IPS DF 6.9 (cell line): ENCODE results near the gene FAM204A.

Experiments
- DNase-seq: peaks from one replicate; pipeline ENCODE4 v3.0.0-alpha.2; 2013; ENCODE audit warnings: low read depth, low spot score
- H3K27ac ChIP-seq: one replicate; pipeline ENCODE4 v1.5.1; 2013; ENCODE audit warnings: low read length, control low read depth
- H3K27me3 ChIP-seq: 2 replicates; pipeline ENCODE4 v1.6.1; 2013; ENCODE audit warnings: mild to moderate bottlenecking, low read length; ENCODE audit not compliant: control insufficient read depth, insufficient read depth
- H3K36me3 ChIP-seq: 2 replicates; pipeline ENCODE4 v1.6.1; 2013; ENCODE audit warnings: low read length; ENCODE audit not compliant: control insufficient read depth, insufficient read depth
- H3K4me1 ChIP-seq: 2 replicates; pipeline ENCODE4 v1.6.1; 2013; ENCODE audit warnings: low read length; ENCODE audit not compliant: control insufficient read depth, insufficient read depth
- H3K4me3 ChIP-seq: 2 replicates; pipeline ENCODE4 v1.5.1; 2013; ENCODE audit warnings: mild to moderate bottlenecking, low read length
- H3K9me3 ChIP-seq: 2 replicates; pipeline ENCODE4 v1.6.1; 2013; ENCODE audit warnings: low read length, inconsistent platforms; ENCODE audit not compliant: control insufficient read depth, insufficient read depth
- WGBS: extraction: QIAGEN DNeasy Blood & Tissue Kit; methylation state at CpG from one replicate; pipeline ENCODE4 v1.1.7; 2013; ENCODE audit warnings: mixed read lengths, missing lambda C conversion rate; ENCODE audit not compliant: insufficient read length, insufficient coverage; 5-methylcytosine and 5-hydroxymethylcytosine counted together

Gene FAM204A

DNA sequence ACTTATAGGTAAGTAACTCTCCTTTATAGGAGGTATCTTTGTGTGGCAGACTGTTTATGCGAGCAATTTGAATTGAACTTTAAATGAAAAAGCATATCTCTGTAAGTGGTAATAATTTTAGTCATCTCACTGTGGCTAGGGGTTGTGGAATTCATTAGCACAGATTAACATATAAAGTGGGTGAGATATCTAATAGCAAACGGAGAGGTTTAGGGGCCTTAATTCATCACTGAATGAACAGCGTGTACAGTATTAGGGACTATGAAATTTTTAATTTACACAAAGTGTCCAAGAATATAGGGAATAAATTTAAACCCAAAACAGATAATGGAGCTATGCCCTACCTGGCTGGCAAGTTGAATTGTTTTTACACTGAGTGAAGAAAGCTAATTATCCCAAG lies 15.7 kb upstream of the FAM204A start:
- no peak for DNase-seq

DNA sequence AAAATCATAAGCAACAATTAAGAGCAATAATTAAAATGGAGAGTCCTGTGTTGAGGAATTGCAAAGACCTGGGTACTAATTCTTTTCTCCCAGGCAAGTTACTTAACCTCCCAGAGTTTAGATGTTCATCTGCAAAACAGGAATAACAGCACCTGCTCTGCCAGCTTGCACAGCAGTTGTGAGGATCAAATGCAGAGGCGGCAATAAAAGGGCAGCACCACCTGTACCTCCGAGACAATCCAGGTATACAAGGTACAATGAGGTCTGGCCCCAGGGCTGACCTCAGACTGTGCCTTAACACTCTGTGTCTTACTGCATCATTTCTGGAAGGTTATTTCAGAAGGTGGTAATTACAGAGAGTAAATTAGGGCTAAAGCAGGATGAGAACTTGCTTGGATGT lies 14.5 kb upstream of the FAM204A start:
- no peak overlapping the region for H3K4me3 ChIP-seq
- no CpG with 5 or more reads among the region's 2 CpGs for WGBS
- DNase-seq: no peak
- H3K36me3 ChIP-seq: no peaks in the 10 kb centered on the region
- no peaks in the 10 kb centered on the region for H3K27me3 ChIP-seq
- no peaks in the 10 kb centered on the region for H3K9me3 ChIP-seq
- no peak overlapping the region for H3K27ac ChIP-seq
- no peaks in the 10 kb centered on the region for H3K4me1 ChIP-seq

More for the DNA sequence above, 15.7 kb upstream of the FAM204A start:
- Histone ChIP-seq H3K4me1 (no peaks in the 10 kb centered on the region), H3K9me3 (no peaks in the 10 kb centered on the region), H3K27me3 (no peaks in the 10 kb centered on the region), H3K36me3 (no peaks in the 10 kb centered on the region), H3K27ac (no peak overlapping the region), H3K4me3 (no peak overlapping the region)
- no CpG with 5 or more reads among the region's 3 CpGs for WGBS

DNA sequence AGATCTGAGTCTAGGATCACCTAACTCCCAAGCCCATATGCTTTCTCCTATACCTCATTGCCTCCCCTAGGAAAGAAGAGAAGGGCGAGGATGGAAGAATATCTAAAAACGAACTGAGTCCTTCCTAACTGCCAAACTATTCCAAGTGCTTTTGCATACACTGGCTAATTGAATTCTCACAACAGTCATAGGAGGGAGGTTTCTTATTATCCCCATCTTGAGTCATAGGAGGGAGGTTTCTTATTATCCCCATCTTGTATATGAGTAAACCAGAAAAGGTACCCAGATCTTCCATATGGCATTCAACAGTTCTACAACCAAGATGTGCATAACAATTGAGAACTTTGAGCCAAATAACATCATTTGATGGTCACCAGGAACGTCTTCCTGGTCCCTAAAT lies 13.1 kb upstream of the FAM204A start:
- H3K4me1 ChIP-seq: no peaks in the 10 kb centered on the region
- DNase-seq: no peak
- no CpG with 5 or more reads among the region's 3 CpGs for WGBS
- H3K27me3 ChIP-seq: no peaks in the 10 kb centered on the region
- no peak overlapping the region for H3K27ac ChIP-seq
- H3K9me3 ChIP-seq: no peaks in the 10 kb centered on the region
- H3K36me3 ChIP-seq: no peaks in the 10 kb centered on the region
- no peak overlapping the region for H3K4me3 ChIP-seq

DNA sequence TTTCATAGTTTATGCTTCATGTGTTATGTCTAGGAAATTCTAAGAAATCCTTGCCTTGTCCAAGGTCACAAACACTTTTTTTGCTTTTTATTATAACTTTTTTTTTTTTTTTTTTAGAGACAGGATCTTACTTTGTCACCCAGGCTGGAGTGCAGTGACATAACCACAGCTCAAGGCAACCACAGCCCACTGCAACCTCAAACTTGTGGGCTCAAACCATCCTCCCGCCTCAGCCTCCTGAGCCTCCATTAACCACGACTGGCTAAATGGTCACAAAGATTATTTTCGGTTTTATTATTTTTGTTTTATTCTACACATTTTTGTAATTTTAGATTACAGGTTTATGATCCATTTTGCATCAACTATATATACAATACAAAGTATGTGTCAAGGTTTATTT lies 7.1 kb upstream of the FAM204A start:
- no CpG with 5 or more reads among the region's 3 CpGs for WGBS
- Histone ChIP-seq H3K36me3 (no peaks in the 10 kb centered on the region), H3K4me3 (no peak overlapping the region), H3K27me3 (no peaks in the 10 kb centered on the region), H3K4me1 (no peaks in the 10 kb centered on the region), H3K9me3 (no peaks in the 10 kb centered on the region; the same call in 1 of the 2 replicates), H3K27ac (no peak overlapping the region)
- DNase-seq: no peak

DNA sequence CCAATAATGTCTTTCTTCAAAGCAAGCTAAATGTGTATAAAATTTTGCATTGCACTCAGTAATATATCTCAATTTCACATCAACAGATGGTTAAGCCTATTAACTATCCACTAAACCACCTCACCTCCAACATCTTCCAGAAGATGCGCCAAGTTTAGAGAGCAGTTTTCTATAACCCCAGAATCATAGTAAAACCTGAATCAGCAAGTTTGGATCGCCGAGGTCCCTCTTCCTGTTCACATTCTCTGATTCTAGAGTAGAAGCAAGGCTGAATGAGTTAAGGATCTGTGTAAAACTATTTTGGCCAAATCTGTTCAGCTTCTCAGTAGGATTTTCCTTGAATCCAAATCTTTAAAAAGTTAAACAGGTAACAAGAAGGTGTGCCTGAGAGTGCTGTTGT lies 1.4 kb upstream of the FAM204A start:
- Histone ChIP-seq H3K27me3 (no peaks in the 10 kb centered on the region), H3K4me1 (no peaks in the 10 kb centered on the region), H3K9me3 (no peaks in the 10 kb centered on the region; the same call in 1 of the 2 replicates), H3K4me3 (no peak overlapping the region), H3K36me3 (no peaks in the 10 kb centered on the region), H3K27ac (no peak overlapping the region)
- DNase-seq: no peak
- WGBS: no CpG with 5 or more reads among the region's 3 CpGs

DNA sequence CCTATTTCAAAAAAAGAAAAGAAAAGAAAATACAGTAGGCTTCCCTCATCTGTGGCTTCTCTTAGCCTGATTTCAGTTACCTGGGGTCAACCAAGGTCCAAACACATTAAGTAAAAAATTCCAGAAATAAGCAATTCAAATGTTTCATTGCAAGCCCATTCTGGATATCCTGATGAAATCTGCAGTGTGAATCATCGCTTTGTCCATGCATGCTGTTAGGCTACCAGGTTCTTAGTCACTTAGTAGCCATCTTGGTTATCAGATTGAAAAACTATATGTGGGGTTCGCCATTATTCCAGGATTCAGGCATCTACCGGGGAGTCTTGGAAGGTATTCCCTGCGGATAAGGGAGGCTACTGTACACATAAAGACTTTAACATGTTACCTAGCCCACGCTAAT lies 991 bp upstream of the FAM204A start:
- no peak for DNase-seq
- WGBS: no CpG with 5 or more reads among the region's 5 CpGs
- no peaks in the 10 kb centered on the region for H3K36me3 ChIP-seq
- H3K9me3 ChIP-seq: no peaks in the 10 kb centered on the region; the same call in 1 of the 2 replicates
- no peak overlapping the region for H3K4me3 ChIP-seq
- no peak overlapping the region for H3K27ac ChIP-seq
- H3K27me3 ChIP-seq: no peaks in the 10 kb centered on the region
- H3K4me1 ChIP-seq: no peaks in the 10 kb centered on the region

DNA sequence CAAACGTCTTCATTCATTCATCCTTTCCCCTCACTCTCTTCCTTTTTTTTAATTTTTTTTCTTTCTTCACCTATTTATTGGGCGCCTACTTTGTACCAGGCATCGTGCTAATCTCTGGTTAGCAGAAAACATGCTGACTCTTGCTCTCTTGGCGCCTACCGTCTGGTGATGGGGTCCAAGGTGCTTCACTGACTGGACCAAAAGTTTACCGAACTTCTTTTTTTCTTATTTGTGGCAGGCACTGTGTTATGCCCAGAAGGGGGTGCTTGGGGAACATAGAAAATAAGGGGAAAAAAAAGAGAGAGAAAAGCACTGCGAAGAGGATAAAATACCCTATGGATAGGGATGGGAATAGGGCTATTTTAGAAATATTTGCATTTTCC lies 505 bp upstream of the FAM204A start:
- H3K4me1 ChIP-seq: no peaks in the 10 kb centered on the region
- no peak overlapping the region for H3K27ac ChIP-seq
- no peaks in the 10 kb centered on the region for H3K36me3 ChIP-seq
- 100% methylated on average over 1 of the region's 7 CpGs for WGBS
- no peaks in the 10 kb centered on the region; the same call in 1 of the 2 replicates for H3K9me3 ChIP-seq
- DNase-seq: no peak
- no peaks in the 10 kb centered on the region for H3K27me3 ChIP-seq
- peak overlapping the region; percentile 24; the same call in 1 of the 2 replicates for H3K4me3 ChIP-seq

DNA sequence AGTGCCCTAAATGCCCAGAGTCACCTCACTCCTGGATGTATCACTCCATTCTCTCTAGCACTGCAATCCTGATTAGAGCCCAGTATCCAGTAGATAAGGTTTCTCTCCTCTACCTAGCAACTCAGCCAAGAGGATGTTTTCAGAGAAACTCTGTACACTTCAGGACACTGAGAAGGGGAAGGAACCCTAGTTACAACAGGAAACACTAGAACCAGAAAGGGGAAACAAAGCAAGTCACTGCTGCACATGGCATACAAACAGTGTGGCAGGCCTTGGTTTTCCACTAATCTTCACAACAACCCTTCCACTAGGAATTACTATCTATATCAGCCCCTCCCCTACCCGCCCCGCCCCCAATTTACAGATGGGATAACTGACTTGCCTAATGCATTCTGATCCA lies 1.6 kb downstream of the FAM204A start:
- Histone ChIP-seq H3K9me3 (no peaks in the 10 kb centered on the region), H3K4me1 (no peaks in the 10 kb centered on the region), H3K27me3 (no peaks in the 10 kb centered on the region), H3K27ac (no peak overlapping the region), H3K4me3 (no peak overlapping the region), H3K36me3 (no peaks in the 10 kb centered on the region; the same call in 1 of the 2 replicates)
- no CpG with 5 or more reads among the region's 2 CpGs for WGBS
- DNase-seq: no peak

DNA sequence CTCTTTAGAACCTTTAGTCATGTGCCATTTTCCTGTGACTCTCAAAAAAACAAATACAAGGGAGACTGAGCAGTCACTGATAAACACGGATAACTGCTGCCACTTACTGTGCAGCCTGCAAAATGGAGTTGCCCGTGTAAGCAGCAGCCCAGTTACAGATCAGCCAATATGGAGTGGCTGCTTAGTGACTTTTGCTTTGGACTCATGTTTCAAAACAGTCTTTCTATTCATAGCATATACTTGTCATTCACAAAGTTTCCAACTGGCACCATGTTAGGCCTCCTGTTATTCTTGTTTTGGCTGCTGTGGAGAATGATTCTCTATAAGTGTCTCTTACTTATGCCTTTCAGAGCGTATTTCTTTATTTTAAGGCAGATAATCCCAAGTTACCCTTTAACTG lies 3.0 kb downstream of the FAM204A start:
- Histone ChIP-seq H3K4me3 (no peak overlapping the region), H3K27me3 (no peaks in the 10 kb centered on the region), H3K4me1 (no peaks in the 10 kb centered on the region), H3K36me3 (peaks cover 4% of the 10 kb centered on the region; the same call in 1 of the 2 replicates), H3K9me3 (no peaks in the 10 kb centered on the region), H3K27ac (no peak overlapping the region)
- WGBS: no CpG with 5 or more reads among the region's 3 CpGs
- DNase-seq: no peak

DNA sequence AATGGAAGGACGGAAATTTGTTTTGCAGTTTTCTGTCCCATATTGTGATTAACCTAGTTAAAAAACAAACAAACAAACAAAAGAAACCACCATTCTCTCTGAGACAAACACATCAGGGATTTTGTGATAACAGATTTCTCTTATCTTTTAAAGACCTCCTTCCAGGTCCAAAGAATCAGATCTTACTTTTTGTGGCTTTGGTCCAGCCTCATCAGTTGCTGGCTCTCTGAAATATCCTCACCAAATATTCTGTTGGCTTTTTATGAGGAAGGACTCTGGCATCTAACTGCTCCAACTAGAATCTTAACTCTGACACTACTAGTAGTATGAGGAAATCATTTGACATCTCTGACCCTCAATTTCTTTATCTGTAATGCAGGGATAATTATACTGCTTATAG lies 4.8 kb downstream of the FAM204A start:
- H3K9me3 ChIP-seq: no peaks in the 10 kb centered on the region
- H3K27me3 ChIP-seq: no peaks in the 10 kb centered on the region
- no peak for DNase-seq
- no peak overlapping the region for H3K27ac ChIP-seq
- H3K4me1 ChIP-seq: no peaks in the 10 kb centered on the region
- no peak overlapping the region for H3K4me3 ChIP-seq
- peaks cover 5% of the 10 kb centered on the region; the same call in 1 of the 2 replicates for H3K36me3 ChIP-seq
- WGBS: no CpG with 5 or more reads among the region's 1 CpG

DNA sequence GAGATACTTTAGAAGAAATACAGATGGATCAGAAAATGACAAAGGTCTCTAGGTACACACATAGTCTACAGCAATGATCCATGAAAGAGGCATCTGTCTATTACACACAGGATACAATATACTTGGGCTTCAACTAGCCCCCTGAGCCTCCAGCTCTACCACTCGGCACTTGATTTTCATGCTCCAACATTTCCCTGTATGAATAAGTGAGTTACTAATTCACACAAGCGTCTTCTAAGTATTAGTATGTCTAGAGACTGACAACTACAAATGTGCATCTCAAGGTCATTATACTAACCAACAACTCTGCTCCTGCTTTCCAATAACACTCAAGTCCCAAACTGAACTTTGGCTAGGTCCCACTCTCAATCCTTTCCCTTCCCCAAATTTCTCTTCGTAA lies 8.3 kb downstream of the FAM204A start:
- Histone ChIP-seq H3K27ac (no peak overlapping the region), H3K4me1 (no peaks in the 10 kb centered on the region), H3K9me3 (no peaks in the 10 kb centered on the region), H3K27me3 (no peaks in the 10 kb centered on the region), H3K4me3 (no peak overlapping the region), H3K36me3 (peaks cover 5% of the 10 kb centered on the region; the same call in 1 of the 2 replicates)
- no peak for DNase-seq
- WGBS: 100% methylated on average over 1 of the region's 3 CpGs
